Muscle of leg (tissue), 16 donors: ENCODE results near the gene NOVA2. TPM values are rescaled to one million over a fixed set of nuclear protein-coding genes. Genes with fewer than 3 reads are reported as not detected.

Experiments used
- DNase-seq: peaks from one replicate; pipeline ENCODE4 v3.0.0; 2013
- H3K27ac ChIP-seq: one replicate; pipeline ENCODE4 v1.5.1; 2013; ENCODE audit warnings: mild to moderate bottlenecking, low read length, control low read depth
- H3K27me3 ChIP-seq: one replicate; pipeline ENCODE4 v1.6.1; 2013; ENCODE audit warnings: low read length; ENCODE audit not compliant: control insufficient read depth, insufficient read depth
- H3K36me3 ChIP-seq: one replicate; pipeline ENCODE4 v1.6.1; 2013; ENCODE audit warnings: low read length; ENCODE audit not compliant: control insufficient read depth, insufficient read depth
- H3K4me1 ChIP-seq: one replicate; pipeline ENCODE4 v1.6.1; 2013; ENCODE audit warnings: low read length; ENCODE audit not compliant: control insufficient read depth, insufficient read depth
- H3K4me3 ChIP-seq: one replicate; pipeline ENCODE4 v1.5.1; 2013; ENCODE audit warnings: low read length, control low read depth
- H3K9me3 ChIP-seq: replicated peaks from 2 replicates; pipeline ENCODE4 v1.6.1; 2013; ENCODE audit warnings: low read depth, low read length; ENCODE audit not compliant: control insufficient read depth
- WGBS: methylation state at CpG from one replicate; pipeline ENCODE4 v1.1.5; 2013; ENCODE audit warnings: missing lambda C conversion rate; ENCODE audit not compliant: insufficient coverage; 5-methylcytosine and 5-hydroxymethylcytosine counted together
- long read RNA-seq, 11 donors: transcript quantifications; one replicate each; lab custom pipeline, GENCODE V29; 2026
- polyA plus RNA-seq, 8 donors: library from polyadenylated mRNA; unstranded; fragments of 120-200 nt; gene quantifications; one replicate each; pipeline versions ENCODE4 v1.2.1 to v1.2.3, GENCODE V29; 2013; ENCODE audit warnings: inconsistent platforms in 1 of 8, low replicate concordance in 1 of 8; ENCODE audit not compliant: insufficient read length in 8 of 8, insufficient read depth in 1 of 8
- total RNA-seq: library from RNA; stranded (reverse); fragments of 120-200 nt; gene quantifications from one replicate; pipeline ENCODE4 v1.2.4, GENCODE V29; 2013

NOVA2 gene, protein sequence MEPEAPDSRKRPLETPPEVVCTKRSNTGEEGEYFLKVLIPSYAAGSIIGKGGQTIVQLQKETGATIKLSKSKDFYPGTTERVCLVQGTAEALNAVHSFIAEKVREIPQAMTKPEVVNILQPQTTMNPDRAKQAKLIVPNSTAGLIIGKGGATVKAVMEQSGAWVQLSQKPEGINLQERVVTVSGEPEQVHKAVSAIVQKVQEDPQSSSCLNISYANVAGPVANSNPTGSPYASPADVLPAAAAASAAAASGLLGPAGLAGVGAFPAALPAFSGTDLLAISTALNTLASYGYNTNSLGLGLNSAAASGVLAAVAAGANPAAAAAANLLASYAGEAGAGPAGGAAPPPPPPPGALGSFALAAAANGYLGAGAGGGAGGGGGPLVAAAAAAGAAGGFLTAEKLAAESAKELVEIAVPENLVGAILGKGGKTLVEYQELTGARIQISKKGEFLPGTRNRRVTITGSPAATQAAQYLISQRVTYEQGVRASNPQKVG
- 0.98 TPM for total RNA-seq
- 1 to 10 TPM; 2.6 to 5.3 (median 3.9) TPM for polyA plus RNA-seq
- long read RNA-seq, donor 1, full-length matches to known transcripts: 1 of 1 reads
- long read RNA-seq, donor 1, partial matches to known transcripts: 0 of 1 reads
- long read RNA-seq, donor 1, other reads (novel, unspliced or antisense): 0 of 1 reads
- long read RNA-seq, donor 2: 0 reads
- long read RNA-seq, donor 3, full-length matches to known transcripts: 2 of 2 reads
- long read RNA-seq, donor 3, partial matches to known transcripts: 0 of 2 reads
- long read RNA-seq, donor 3, other reads (novel, unspliced or antisense): 0 of 2 reads
- long read RNA-seq, donor 4, full-length matches to known transcripts: 3 of 3 reads
- long read RNA-seq, donor 4, partial matches to known transcripts: 0 of 3 reads
- long read RNA-seq, donor 4, other reads (novel, unspliced or antisense): 0 of 3 reads
- long read RNA-seq, donor 5, full-length matches to known transcripts: 4 of 4 reads
- long read RNA-seq, donor 5, partial matches to known transcripts: 0 of 4 reads
- long read RNA-seq, donor 5, other reads (novel, unspliced or antisense): 0 of 4 reads
- long read RNA-seq, donor 6, full-length matches to known transcripts: 1 of 1 reads
- long read RNA-seq, donor 6, partial matches to known transcripts: 0 of 1 reads
- long read RNA-seq, donor 6, other reads (novel, unspliced or antisense): 0 of 1 reads
- long read RNA-seq, donor 7, full-length matches to known transcripts: 3 of 3 reads
- long read RNA-seq, donor 7, partial matches to known transcripts: 0 of 3 reads
- long read RNA-seq, donor 7, other reads (novel, unspliced or antisense): 0 of 3 reads
- long read RNA-seq, donor 8, full-length matches to known transcripts: 1 of 1 reads
- long read RNA-seq, donor 8, partial matches to known transcripts: 0 of 1 reads
- long read RNA-seq, donor 8, other reads (novel, unspliced or antisense): 0 of 1 reads
- long read RNA-seq, donor 9: 0 reads
- long read RNA-seq, donor 10, full-length matches to known transcripts: 3 of 3 reads
- long read RNA-seq, donor 10, partial matches to known transcripts: 0 of 3 reads
- long read RNA-seq, donor 10, other reads (novel, unspliced or antisense): 0 of 3 reads
- long read RNA-seq, donor 11, partial matches to known transcripts: 0 of 1 reads
- long read RNA-seq, donor 11, other reads (novel, unspliced or antisense): 0 of 1 reads

DNA sequence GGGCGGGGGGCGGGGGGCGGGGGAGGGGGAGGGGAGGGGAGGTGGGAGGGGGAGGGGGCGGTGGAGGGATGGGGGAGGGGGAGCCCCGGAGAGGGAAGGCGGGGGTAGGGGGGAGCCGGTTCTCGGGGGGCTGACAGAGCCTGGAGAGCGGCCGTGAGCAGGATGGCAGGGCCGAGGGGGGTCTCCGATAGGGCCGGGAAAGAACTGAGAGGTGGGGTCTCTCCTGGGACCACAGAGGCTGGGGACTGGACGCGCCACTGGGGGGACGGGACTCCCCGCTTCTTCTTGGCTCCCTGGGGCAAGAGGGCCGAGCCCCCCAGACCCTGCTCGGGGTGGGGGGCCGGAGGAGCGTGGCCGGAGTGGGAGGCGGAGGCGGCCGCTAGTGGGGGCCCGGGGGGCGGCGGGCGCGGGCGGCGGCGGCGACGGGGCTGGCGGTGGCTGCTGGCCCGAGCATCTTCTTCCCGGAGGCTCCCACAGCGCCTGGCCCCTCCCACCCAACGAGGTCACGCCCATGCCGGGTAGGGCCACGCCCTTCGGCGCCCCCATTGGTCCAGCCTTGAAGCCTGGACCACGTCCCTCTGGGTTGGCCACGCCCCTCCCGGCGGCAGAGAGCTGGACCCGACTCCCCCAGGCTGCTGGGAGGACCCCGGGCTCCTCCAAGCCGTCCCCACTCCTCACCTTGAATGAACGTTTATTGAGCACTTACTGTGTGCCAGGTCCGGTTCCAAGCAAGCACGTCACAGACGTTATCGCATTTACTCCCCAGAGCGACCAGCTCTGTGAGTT lies at the start of gene NOVA2:
TSS of gene NOVA2 (minus strand) at position 313 of the 786 bp plus-strand sequence. CDS start 514 bp downstream, outside the sequence.
- Histone ChIP-seq H3K27me3 (peaks cover 65% of the 10 kb centered on the region), H3K4me3 (peak within 1 kb of the TSS; percentile 27), H3K9me3 (no peaks in the 10 kb centered on the region), H3K4me1 (peaks cover 3% of the 10 kb centered on the region), H3K27ac (peak within 1 kb of the TSS; percentile 35), H3K36me3 (no peaks in the 10 kb centered on the region)
- 3% methylated on average over 51 of the region's 58 CpGs for WGBS
- DNase-seq: peak; percentile 53

DNA sequence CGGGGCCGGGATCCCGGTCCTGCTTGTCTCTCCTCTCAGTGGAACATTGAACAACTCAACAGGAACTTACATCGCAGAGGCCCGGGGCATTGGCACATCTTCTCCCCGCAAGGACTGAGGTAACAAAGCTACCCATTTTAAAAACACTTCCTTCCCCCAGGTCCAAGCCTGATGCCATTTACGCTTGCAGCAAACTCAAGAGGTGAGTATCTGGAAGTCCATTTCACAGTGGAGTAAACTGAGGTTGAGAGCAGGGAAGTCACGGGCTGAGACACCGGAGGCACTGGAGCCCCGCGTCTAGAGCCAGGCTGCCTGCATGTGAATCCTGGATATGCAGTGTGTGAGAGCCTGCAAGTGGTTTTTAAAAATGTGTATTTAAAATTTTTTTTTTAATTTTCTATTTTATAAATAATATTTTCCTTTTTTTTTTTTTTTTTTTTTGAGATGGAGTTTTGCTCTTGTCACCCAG lies 49.7 kb upstream of the NOVA2 start:
- no peaks in the 10 kb centered on the region for H3K9me3 ChIP-seq
- H3K27ac ChIP-seq: no peak overlapping the region
- WGBS: 47% methylated on average over 8 of the region's 11 CpGs
- peaks cover 26% of the 10 kb centered on the region for H3K27me3 ChIP-seq
- peaks cover 3% of the 10 kb centered on the region for H3K36me3 ChIP-seq
- H3K4me1 ChIP-seq: no peaks in the 10 kb centered on the region
- no peak for DNase-seq
- no peak overlapping the region for H3K4me3 ChIP-seq

DNA sequence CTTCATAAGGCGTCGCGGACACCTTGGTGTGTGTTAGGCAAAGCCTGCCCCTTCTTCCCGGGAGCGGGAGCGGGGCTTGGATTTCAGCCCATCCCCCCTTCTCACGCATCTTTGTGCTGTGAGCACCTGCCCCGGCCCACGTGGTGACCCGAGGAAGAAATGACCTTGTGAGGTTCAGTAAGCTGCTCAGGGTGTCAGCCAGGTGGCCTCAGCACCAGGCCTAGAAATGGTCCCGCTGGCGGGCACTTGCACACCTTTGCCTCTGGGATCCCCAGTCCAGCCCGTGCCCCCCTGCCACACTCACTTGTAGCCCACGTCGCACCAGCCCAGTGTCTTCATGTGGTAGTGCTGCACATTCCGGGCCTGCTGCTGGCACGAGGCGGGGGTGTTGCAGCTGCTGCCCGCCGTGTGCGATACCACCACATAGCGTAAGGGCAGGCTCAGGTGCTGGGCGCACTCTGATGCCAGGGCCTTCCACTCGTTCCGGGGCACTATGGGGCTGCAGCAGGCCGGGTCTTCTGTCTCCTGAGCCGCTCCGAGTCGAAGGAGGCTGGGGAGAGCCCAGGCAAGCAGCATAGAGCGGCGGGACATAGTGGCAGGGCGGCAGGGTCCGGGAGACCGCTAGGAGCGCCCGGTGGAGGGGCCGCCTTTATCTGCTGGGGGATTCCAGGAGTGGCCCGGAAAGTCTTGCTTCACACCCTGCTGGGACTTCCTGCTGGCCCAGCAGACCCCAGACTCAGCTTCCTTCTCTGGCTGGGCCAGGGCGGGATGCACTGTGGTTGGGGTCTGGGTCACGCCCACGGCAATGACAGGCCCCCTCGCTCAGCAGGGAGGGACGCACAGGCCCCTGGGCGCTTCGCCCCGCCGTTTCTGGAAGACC lies 49.0 kb upstream of the NOVA2 start, which contains the start of gene PGLYRP1:
TSS of gene PGLYRP1 (minus strand) at position 623 of the 880 bp plus-strand sequence. CDS start at position 591, 32 bp downstream.
- no peak within 1 kb of the TSS for H3K27ac ChIP-seq
- peaks cover 26% of the 10 kb centered on the region for H3K27me3 ChIP-seq

DNA sequence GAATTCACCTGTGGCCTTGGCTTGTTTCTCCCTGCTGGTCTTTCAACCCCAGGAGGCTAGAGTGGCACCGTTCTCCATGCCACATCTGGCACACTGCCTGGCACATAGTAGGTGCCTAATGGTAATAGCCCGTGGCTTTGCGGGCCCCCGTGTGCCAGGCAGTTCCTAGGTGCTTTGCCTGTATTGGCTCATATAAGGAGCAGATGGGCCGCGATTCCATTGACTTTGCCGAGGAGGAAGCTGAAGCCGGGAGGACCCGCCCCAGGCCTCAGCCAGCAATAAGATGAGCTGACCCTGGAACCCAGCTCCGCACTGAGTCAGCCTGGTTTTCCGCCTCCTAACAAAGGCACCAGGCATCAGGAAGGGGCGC lies 48.4 kb upstream of the NOVA2 start:
- peaks cover 7% of the 10 kb centered on the region for H3K36me3 ChIP-seq
- no peak overlapping the region for H3K27ac ChIP-seq
- H3K9me3 ChIP-seq: no peaks in the 10 kb centered on the region
- WGBS: 40% methylated on average over 9 of the region's 12 CpGs
- H3K27me3 ChIP-seq: peaks cover 26% of the 10 kb centered on the region
- no peak overlapping the region for H3K4me3 ChIP-seq
- no peak for DNase-seq
- peaks cover under 1% of the 10 kb centered on the region for H3K4me1 ChIP-seq

More for the DNA sequence above, 49.0 kb upstream of the NOVA2 start, which contains the start of gene PGLYRP1:
- no peaks in the 10 kb centered on the region for H3K9me3 ChIP-seq
- no peak for DNase-seq
- H3K4me1 ChIP-seq: no peaks in the 10 kb centered on the region
- no peak within 1 kb of the TSS for H3K4me3 ChIP-seq
- peaks cover 5% of the 10 kb centered on the region for H3K36me3 ChIP-seq
- WGBS: 28% methylated on average over 43 of the region's 47 CpGs

DNA sequence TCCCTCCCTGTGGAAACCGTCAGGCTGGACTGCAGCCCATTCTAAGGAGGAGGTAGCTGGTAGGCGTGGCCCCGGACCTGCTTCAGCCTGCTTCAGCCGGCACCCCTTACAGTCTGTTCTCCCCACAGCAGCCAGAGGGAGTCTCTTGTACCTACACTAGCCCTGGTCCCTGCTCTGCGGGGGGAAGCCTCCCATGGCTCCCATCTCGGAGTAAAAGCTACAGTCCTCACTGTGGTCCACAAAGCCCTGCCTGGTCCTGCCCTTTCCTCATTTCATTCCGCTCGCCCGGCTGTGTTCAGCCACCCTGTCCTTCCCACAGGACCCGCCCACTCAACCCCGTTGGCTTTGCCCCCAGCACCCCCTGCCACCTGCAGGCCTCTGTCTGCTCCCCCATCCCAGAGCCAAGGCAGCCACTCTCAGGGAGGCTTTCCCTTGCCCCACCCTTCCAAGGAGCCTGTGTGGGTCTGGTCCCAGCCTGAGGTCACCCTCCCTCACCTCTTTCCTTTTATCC lies 47.9 kb upstream of the NOVA2 start:
- Histone ChIP-seq H3K4me3 (no peak overlapping the region), H3K27me3 (peaks cover 27% of the 10 kb centered on the region), H3K36me3 (peaks cover 7% of the 10 kb centered on the region), H3K27ac (no peak overlapping the region), H3K4me1 (peaks cover 3% of the 10 kb centered on the region), H3K9me3 (no peaks in the 10 kb centered on the region)
- WGBS: 45% methylated on average over 10 of the region's 11 CpGs
- DNase-seq: no peak

DNA sequence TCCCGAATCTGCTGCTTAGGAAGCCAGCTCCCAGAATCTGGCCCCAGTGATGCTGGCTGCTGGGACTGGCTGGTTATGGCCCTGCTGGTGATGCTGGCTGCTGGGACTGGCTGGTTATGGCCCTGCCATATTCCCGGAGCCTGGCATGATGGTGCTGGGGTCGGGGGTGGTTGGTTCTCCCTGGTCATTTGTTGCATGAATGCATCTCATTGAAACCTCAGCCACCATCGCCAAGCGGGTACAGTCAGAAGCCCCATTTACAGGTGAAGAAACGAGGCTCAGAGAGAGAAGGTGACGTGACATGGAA lies 47.1 kb upstream of the NOVA2 start:
- Histone ChIP-seq H3K27ac (no peak overlapping the region), H3K4me1 (peaks cover 8% of the 10 kb centered on the region), H3K9me3 (no peaks in the 10 kb centered on the region), H3K27me3 (peaks cover 34% of the 10 kb centered on the region), H3K36me3 (peaks cover 7% of the 10 kb centered on the region), H3K4me3 (no peak overlapping the region)
- DNase-seq: no peak
- WGBS: 79% methylated on average over 6 of the region's 7 CpGs

DNA sequence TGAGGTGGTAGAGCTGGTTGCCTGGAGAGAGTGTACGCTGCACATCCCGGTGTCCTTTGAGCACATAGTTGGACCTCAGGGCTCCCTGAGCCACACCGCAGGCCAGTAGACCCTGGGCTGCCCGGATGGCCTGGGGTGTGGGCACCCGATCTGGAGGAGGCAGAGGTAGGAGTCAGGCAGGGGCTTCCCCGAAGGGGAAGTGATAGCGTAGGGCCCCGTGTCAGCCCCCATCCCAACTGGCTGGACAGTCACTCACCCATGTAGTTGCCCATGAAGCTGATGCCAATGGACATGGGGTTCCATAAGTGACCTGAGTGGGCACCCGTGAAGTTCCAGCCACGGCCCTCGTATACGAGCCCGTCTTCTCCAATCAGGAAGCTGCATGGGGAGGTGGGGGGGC lies 45.6 kb upstream of the NOVA2 start:
- DNase-seq: no peak
- Histone ChIP-seq H3K27ac (no peak overlapping the region), H3K27me3 (peaks cover 43% of the 10 kb centered on the region), H3K4me3 (no peak overlapping the region), H3K9me3 (no peaks in the 10 kb centered on the region), H3K36me3 (peaks cover 7% of the 10 kb centered on the region), H3K4me1 (peaks cover 17% of the 10 kb centered on the region)
- 85% methylated on average over 8 of the region's 13 CpGs for WGBS

DNA sequence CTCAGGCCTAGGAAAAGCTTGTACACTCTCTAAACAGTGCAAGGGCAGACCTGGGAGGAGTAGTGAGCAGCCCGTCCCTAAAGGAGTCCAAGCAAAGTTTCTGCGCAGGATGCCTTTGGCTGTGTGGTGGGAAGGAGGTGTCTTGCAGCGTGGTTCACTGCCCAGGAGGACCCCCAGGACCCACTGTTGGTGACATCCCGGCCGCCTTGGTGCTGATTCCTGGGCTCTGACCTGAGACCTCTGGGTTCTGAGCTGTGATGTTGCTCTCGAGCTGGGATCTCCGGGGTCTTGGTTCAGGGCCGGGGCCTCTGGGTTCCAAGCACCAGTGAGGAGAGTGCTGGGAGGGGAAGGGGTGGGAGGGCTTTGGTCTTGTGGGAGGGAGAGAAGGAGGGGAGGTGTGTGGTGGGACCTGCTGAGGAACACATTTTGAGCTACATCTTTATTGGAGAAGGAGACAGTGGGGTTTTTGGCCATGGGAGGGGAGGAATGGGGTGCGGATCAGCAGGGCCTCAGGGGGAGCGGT lies 45.1 kb upstream of the NOVA2 start:
- Histone ChIP-seq H3K27me3 (peaks cover 44% of the 10 kb centered on the region), H3K4me3 (no peak overlapping the region), H3K4me1 (peaks cover 17% of the 10 kb centered on the region), H3K36me3 (peaks cover 7% of the 10 kb centered on the region), H3K27ac (no peak overlapping the region), H3K9me3 (no peaks in the 10 kb centered on the region)
- no peak for DNase-seq
- 87% methylated on average over 10 of the region's 10 CpGs for WGBS
